CD4-positive, alpha-beta T cell (primary cell): ENCODE measurements around the gene AKR1C2. TPM values are rescaled to one million over a fixed set of nuclear protein-coding genes. Genes with fewer than 3 reads are reported as not detected.
"Not testable (repeated sequence)": the region's sequence is repeated elsewhere in the genome, so short reads cannot be mapped to it uniquely, and the experiment has no call there.

ENCODE experiments used
- ATAC-seq: fragments of 200-7000 bp; cut with Tn5 transposase; one replicate; pipeline ENCODE4 v1.10.0; 2022; ENCODE audit warnings: mild to moderate bottlenecking; ENCODE audit not compliant: poor library complexity
- CTCF ChIA-PET: fragments of 350-600 bp; sonication (Branson Sonifier 250); formaldehyde crosslinking; loops from one replicate; lab custom pipeline; 2021; ENCODE audit warnings: antibody characterized with exemption, inconsistent platforms; lab: Charles Lee
- POLR2A ChIA-PET: fragments of 350-600 bp; sonication (Branson Sonifier 250); formaldehyde crosslinking; loops from one replicate; lab custom pipeline; 2021; ENCODE audit warnings: antibody characterized with exemption, inconsistent platforms; lab: Charles Lee
- DNase-seq, 14 experiments: peaks; one replicate each; pipeline ENCODE4 v3.0.0-alpha.2; 2013 to 2020; ENCODE audit warnings: mixed read lengths in 2 of 14
- H3K27ac ChIP-seq, 2 donors: one replicate each; pipeline versions ENCODE4 v1.5.1 to v1.7.0; 2013; ENCODE audit warnings: low read length in 2 of 2, low read depth in 1 of 2, mild to moderate bottlenecking in 1 of 2
- H3K27me3 ChIP-seq, 2 experiments: 1 replicate in 1 of 2; 2 replicates in 1 of 2; pipeline versions ENCODE4 v1.6.1 to v1.7.0; 2013; ENCODE audit warnings: low read length in 2 of 2, control low read depth in 1 of 2, mild to moderate bottlenecking in 1 of 2, moderate library complexity in 1 of 2; ENCODE audit not compliant: insufficient read depth in 2 of 2, control insufficient read depth in 1 of 2
- H3K36me3 ChIP-seq: one replicate; pipeline ENCODE4 v1.6.1; 2013; ENCODE audit warnings: low read length, control low read depth; ENCODE audit not compliant: insufficient read depth
- H3K4me1 ChIP-seq: one replicate; pipeline ENCODE4 v1.6.1; 2013; ENCODE audit warnings: low read length, control low read depth; ENCODE audit not compliant: insufficient read depth
- H3K4me3 ChIP-seq: one replicate; pipeline ENCODE4 v1.5.1; 2013; ENCODE audit warnings: mild to moderate bottlenecking, low read length, moderate library complexity
- H3K9me3 ChIP-seq, 2 experiments: 1 replicate in 1 of 2; 2 replicates in 1 of 2; pipeline versions ENCODE4 v1.6.1 to v1.7.0; 2013; ENCODE audit warnings: low read length in 2 of 2, mild to moderate bottlenecking in 2 of 2, control low read depth in 1 of 2, moderate library complexity in 1 of 2; ENCODE audit not compliant: control insufficient read depth in 1 of 2, insufficient read depth in 1 of 2
- H3K27ac Mint-ChIP-seq: one replicate; pipeline ENCODE4 v1.8.0; 2020; ENCODE audit warnings: mixed read lengths
- H3K27me3 Mint-ChIP-seq: one replicate; pipeline ENCODE4 v1.8.0; 2021; ENCODE audit warnings: mixed read lengths
- H3K36me3 Mint-ChIP-seq: one replicate; pipeline ENCODE4 v1.8.0; 2021; ENCODE audit warnings: low read depth, mixed read lengths
- H3K4me1 Mint-ChIP-seq: one replicate; pipeline ENCODE4 v1.8.0; 2021; ENCODE audit warnings: low read depth, mixed read lengths
- H3K4me3 Mint-ChIP-seq: one replicate; pipeline ENCODE4 v1.8.0; 2020; ENCODE audit warnings: mild to moderate bottlenecking, mixed read lengths
- H3K9me3 Mint-ChIP-seq: one replicate; pipeline ENCODE4 v1.8.0; 2020; ENCODE audit warnings: mixed read lengths
- intact Hi-C, 2 experiments: fragments of 100-400 bp; cut with DNase I in 1 of 2; cut with micrococcal nuclease in 1 of 2; formaldehyde crosslinking; loops; one replicate each; pipeline versions ENCODE4 v1.15.1 to v1.9.0; 2023 to 2025; cut with DNase I, micrococcal nuclease
- polyA plus RNA-seq, 2 donors: library from polyadenylated mRNA; unstranded; fragments of 120-200 nt; gene quantifications; one replicate each; pipeline ENCODE4 v1.2.1, GENCODE V29; 2013
- total RNA-seq, 174 experiments: library from RNA in 2 of 174; stranded (reverse) in 2 of 174; gene quantifications; one replicate each; pipeline ENCODE4 v1.2.3 and lab custom pipeline; 2021 to 2026
- TF ChIP-seq, protein P1 (sequence below): fragments of 200-600 bp; IDR thresholded peaks from one replicate; pipeline ENCODE4 v1.8.0; 2022; ENCODE audit warnings: antibody characterized with exemption, mild to moderate bottlenecking

The AKR1C2 gene
- total RNA-seq (under 1 TPM in 1 of 2 experiments, not detected in 1; 0.41 TPM), total RNA-seq (lab: John Stamatoyannopoulos, UW) (0 to 9.3 (median 0.07) reads per million in 172 experiments)
- polyA plus RNA-seq (2013, experiment 1 of 2): 0.64 TPM
- 0.82 TPM for polyA plus RNA-seq (2013, experiment 2 of 2)

DNA sequence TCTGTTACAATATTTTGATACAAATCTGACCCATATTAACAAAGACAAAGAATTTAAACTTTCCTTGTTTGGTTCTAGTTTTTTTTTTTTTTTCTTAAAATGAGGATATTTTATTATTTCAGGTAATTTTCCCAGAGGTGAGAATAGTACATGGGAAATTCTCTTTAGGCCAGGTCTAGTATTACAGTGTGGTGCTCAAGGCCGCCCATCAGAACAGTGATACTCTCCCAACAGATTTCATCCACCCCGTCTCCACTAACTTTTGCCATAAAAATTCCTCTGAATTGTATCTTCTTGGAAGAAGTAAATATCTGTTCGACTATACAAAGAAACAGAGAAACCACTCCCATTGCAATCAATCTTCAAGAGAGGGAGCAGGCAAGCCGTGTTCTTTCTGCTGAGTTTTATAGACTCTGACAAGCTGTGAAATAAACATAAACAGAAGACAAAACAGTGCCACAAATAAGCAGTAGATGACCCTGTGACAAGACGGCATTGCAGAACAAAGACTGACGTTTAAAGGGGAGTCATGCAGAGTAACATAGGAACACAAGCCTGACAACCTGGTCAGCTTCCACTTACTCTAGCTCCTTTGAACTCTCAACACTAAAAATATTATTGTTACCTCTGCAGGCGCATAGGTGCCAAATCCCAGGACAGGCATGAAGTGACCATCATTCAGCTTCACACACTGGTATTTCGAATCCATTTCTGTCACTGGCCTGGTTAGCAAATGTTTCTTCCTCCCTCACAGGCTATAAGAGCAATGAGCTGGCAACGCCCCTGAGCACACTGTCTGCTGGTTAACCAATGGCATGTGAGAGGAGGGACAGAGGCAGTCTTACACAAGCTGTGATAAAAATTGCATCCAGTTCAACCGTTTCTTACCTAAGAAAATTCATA lies at the start of gene AKR1C2:
TSS of gene AKR1C2 (minus strand) at position 731 of the 903 bp plus-strand sequence. CDS start at position 709, 22 bp downstream.
- H3K27me3 ChIP-seq, H3K4me1 Mint-ChIP-seq, H3K27ac ChIP-seq, H3K4me1 ChIP-seq, POLR2A ChIA-PET, H3K4me3 ChIP-seq, H3K36me3 Mint-ChIP-seq, H3K27ac Mint-ChIP-seq, CTCF ChIA-PET, H3K36me3 ChIP-seq, intact Hi-C loops, H3K9me3 ChIP-seq, ATAC-seq, H3K4me3 Mint-ChIP-seq, H3K9me3 Mint-ChIP-seq, H3K27me3 Mint-ChIP-seq, DNase-seq: not testable (repeated sequence)

DNA sequence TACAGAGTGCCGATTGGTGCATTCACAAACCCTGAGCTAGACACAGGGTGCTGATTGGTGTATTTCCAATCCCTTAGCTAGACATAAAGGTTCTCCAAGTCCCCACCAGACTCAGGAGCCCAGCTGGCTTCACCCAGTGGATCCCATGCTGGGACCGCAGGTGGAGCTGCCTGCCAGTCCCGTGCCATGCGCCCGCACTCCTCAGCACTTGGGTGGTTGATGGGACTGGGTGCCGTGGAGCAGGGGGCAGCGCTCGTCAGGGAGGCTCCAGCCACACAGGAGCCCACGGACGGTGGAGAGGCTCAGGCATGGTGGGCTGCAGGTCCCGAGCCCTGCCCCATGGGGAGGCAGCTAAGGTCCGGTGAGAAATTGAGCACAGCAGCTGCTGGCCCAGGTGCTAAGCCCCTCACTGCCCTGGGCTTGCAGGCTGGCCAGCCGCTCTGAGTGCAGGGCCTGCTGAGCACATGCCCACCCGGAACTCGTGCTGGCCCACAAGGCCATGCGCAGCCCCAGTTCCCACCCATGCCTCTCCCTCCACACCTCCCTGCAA lies 49.4 kb upstream of the AKR1C2 start:
- H3K27ac Mint-ChIP-seq, H3K4me3 Mint-ChIP-seq, H3K4me1 ChIP-seq, H3K9me3 ChIP-seq, intact Hi-C loops, ATAC-seq, H3K4me3 ChIP-seq, CTCF ChIA-PET, H3K27ac ChIP-seq, H3K36me3 ChIP-seq, DNase-seq, H3K36me3 Mint-ChIP-seq, POLR2A ChIA-PET, H3K27me3 ChIP-seq, H3K9me3 Mint-ChIP-seq, H3K27me3 Mint-ChIP-seq, H3K4me1 Mint-ChIP-seq: not testable (repeated sequence)

DNA sequence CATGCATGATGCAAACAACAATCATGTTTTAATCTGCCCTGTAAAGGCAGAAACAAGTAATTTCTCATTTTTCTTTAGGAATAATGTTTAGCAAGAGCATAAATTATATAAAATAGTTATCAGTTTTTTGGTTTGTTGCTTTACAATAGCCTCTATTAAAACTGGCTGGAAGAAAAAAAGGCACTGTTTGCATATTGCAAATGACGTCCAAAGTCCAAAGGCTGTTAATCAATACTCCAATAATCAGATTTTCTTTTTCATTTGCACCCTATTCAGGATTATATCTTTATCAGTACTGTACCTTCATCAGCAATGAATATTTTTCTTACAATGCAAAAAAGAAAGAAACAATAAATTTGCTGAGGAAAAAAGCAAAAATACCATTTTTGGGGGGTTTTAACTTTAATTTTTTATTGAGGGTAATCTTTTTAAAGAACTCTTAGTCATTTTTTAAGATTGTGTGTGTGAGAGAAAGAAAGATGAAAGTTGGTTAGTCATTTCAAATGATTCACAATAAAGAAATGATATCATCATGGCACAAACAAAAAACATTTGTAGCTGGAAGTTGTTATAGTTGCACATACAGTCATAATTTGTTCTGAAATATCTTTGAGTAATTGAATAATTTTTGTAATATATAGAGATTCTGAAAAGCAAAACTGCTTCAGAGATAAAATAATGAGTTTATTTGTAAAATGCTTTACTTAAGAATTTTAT lies 44.4 kb upstream of the AKR1C2 start:
- POLR2A ChIA-PET: no interaction called here
- CTCF ChIA-PET: no interaction called here
- Histone ChIP-seq H3K4me1 (no peaks in the 10 kb centered on the region), H3K27ac (no peak overlapping the region), H3K9me3 (peaks cover 0 to 1% of the 10 kb centered on the region in 2 experiments), H3K27me3 (no peaks in the 10 kb centered on the region), H3K4me3 (no peak overlapping the region), H3K36me3 (no peaks in the 10 kb centered on the region)
- DNase-seq: no peak
- Mint-ChIP-seq H3K4me3 (no peak overlapping the region), H3K9me3 (no peaks in the 10 kb centered on the region), H3K27me3 (no peaks in the 10 kb centered on the region), H3K36me3 (no peaks in the 10 kb centered on the region), H3K27ac (no peak overlapping the region), H3K4me1 (no peaks in the 10 kb centered on the region)
- ATAC-seq: no peak
- TF ChIP-seq, protein P1, sequence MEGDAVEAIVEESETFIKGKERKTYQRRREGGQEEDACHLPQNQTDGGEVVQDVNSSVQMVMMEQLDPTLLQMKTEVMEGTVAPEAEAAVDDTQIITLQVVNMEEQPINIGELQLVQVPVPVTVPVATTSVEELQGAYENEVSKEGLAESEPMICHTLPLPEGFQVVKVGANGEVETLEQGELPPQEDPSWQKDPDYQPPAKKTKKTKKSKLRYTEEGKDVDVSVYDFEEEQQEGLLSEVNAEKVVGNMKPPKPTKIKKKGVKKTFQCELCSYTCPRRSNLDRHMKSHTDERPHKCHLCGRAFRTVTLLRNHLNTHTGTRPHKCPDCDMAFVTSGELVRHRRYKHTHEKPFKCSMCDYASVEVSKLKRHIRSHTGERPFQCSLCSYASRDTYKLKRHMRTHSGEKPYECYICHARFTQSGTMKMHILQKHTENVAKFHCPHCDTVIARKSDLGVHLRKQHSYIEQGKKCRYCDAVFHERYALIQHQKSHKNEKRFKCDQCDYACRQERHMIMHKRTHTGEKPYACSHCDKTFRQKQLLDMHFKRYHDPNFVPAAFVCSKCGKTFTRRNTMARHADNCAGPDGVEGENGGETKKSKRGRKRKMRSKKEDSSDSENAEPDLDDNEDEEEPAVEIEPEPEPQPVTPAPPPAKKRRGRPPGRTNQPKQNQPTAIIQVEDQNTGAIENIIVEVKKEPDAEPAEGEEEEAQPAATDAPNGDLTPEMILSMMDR: no peak
- intact Hi-C loops: no loop called here

DNA sequence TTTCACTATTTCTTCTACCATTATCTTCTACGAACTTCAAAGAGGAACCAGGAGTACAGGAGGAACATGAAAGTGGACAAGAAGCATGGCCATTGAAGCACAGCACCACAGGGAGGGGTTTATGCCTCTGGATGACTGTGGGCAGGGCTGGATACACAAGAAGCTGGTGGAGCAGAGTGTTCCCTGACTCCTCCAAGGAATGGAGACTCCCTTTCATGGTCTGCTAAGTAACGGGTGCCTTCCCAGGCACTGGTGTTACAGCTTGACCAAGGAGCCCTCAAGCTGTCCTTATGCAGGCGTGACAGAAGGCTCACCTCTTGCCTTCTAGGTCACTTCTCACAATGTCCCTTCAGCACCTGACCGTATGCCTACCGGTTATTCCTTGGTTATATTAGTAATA lies 43.4 kb upstream of the AKR1C2 start:
- H3K36me3 ChIP-seq, POLR2A ChIA-PET, ATAC-seq, H3K9me3 Mint-ChIP-seq, H3K27me3 ChIP-seq, H3K4me3 Mint-ChIP-seq, intact Hi-C loops, CTCF ChIA-PET, H3K36me3 Mint-ChIP-seq, H3K27ac Mint-ChIP-seq, H3K4me1 ChIP-seq, H3K27ac ChIP-seq, DNase-seq, H3K4me1 Mint-ChIP-seq, H3K27me3 Mint-ChIP-seq, H3K9me3 ChIP-seq, H3K4me3 ChIP-seq: not testable (repeated sequence)
